ENCODE results near the gene C4orf54. TPM values are rescaled to one million over a fixed set of nuclear protein-coding genes. Genes with fewer than 3 reads are reported as not detected.

C4orf54 gene
- total and polyA plus RNA-seq, 2 of the 4 experiments (the other 2 are of a cell fraction): not detected

- Histone ChIP-seq H3K27ac (ENCODE audit: insufficient read depth, low read length) (no peak overlapping the region), H3K9ac (ENCODE audit: low read depth, low read length) (no peak overlapping the region), H3K18ac (ENCODE audit: low read depth, low read length) (no peak overlapping the region), H3K4me1 (ENCODE audit: control insufficient read depth, insufficient read depth, low read length) (no peaks in the 10 kb centered on the region), H3K9me1 (ENCODE audit: insufficient read depth, low read length) (no peaks in the 10 kb centered on the region), H3K36me3 (ENCODE audit: control insufficient read depth, insufficient read depth, low read length) (no peaks in the 10 kb centered on the region), H2BK20ac (ENCODE audit: low read depth, low read length) (no peak overlapping the region), H3K23ac (ENCODE audit: low read depth, low read length) (no peak overlapping the region), H2BK120ac (ENCODE audit: low read depth, low read length) (no peak overlapping the region), H4K91ac (ENCODE audit: insufficient read depth, low read depth, low read length) (no peak overlapping the region), H3K79me1 (ENCODE audit: low read depth in 1 of 2, low read length in 2 of 2) (no peaks in the 10 kb centered on the region), H3K4ac (ENCODE audit: low read depth, low read length) (no peak overlapping the region), H4K8ac (ENCODE audit: low read depth in 2 of 2, low read length in 2 of 2) (no peak overlapping the region), H3K14ac (replicated peaks; ENCODE audit: low read depth, low read length) (no peak overlapping the region), H3K9me3 (ENCODE audit: control insufficient read depth, insufficient read depth, low read length) (no peaks in the 10 kb centered on the region), H3K27me3 (ENCODE audit: control insufficient read depth, insufficient read depth, low read length) (no peaks in the 10 kb centered on the region), H3K56ac (ENCODE audit: extremely low read depth, insufficient read depth, low read length) (no peak overlapping the region), H2AK5ac (ENCODE audit: low read depth, low read length) (no peak overlapping the region), H2BK15ac (ENCODE audit: low read depth, low read length) (no peak overlapping the region), H2BK5ac (ENCODE audit: low read depth, low read length, poor library complexity, severe bottlenecking) (no peak overlapping the region), H2AFZ (replicated peaks; ENCODE audit: low read length, poor library complexity) (no peak overlapping the region), H3K4me3 (ENCODE audit: insufficient read depth, low read depth, low read length) (no peak overlapping the region), H4K5ac (ENCODE audit: low read depth, low read length) (no peak overlapping the region), H2AK9ac (replicated peaks; ENCODE audit: low read depth, low read length, poor library complexity) (no peak overlapping the region), H3K4me2 (ENCODE audit: low read depth, low read length) (no peak overlapping the region), H4K20me1 (ENCODE audit: insufficient read depth, low read length) (no peaks in the 10 kb centered on the region)
- DNase-seq (no peak), ATAC-seq (ENCODE audit: low read depth) (no peak)
- in situ Hi-C loops (cut with MboI; ENCODE audit: low sequenced_read_pairs): no loop called here
- WGBS, 2 experiments (ENCODE audit: extremely low coverage in 2 of 2, insufficient read length in 1 of 2): no CpG with 5 or more reads among the region's 5 CpGs
- intact Hi-C loops (cut with micrococcal nuclease): no loop called here
- TF ChIP-seq RFX5 (IDR thresholded peaks at IDR 0.05; ENCODE audit: low read depth, low read length): no peak
- TF ChIP-seq CHD1 (IDR thresholded peaks at IDR 0.05; ENCODE audit: low read depth, low read length): no peak
- no peak for TF ChIP-seq MAZ (IDR thresholded peaks at IDR 0.05; ENCODE audit: borderline replicate concordance, low read depth, low read length)
- TF ChIP-seq POLR2A (IDR thresholded peaks at IDR 0.05; ENCODE audit: low read depth, low read length): no peak
- TF ChIP-seq CEBPB (IDR thresholded peaks at IDR 0.05; ENCODE audit: low read depth, low read length): no peak
- TF ChIP-seq, protein P1, sequence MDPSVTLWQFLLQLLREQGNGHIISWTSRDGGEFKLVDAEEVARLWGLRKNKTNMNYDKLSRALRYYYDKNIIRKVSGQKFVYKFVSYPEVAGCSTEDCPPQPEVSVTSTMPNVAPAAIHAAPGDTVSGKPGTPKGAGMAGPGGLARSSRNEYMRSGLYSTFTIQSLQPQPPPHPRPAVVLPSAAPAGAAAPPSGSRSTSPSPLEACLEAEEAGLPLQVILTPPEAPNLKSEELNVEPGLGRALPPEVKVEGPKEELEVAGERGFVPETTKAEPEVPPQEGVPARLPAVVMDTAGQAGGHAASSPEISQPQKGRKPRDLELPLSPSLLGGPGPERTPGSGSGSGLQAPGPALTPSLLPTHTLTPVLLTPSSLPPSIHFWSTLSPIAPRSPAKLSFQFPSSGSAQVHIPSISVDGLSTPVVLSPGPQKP (IDR thresholded peaks at IDR 0.05; ENCODE audit: borderline replicate concordance, low read depth, low read length): no peak
- no peak for TF ChIP-seq BHLHE40 (IDR thresholded peaks at IDR 0.05; ENCODE audit: low read depth, low read length)
- TF ChIP-seq, protein P2, sequence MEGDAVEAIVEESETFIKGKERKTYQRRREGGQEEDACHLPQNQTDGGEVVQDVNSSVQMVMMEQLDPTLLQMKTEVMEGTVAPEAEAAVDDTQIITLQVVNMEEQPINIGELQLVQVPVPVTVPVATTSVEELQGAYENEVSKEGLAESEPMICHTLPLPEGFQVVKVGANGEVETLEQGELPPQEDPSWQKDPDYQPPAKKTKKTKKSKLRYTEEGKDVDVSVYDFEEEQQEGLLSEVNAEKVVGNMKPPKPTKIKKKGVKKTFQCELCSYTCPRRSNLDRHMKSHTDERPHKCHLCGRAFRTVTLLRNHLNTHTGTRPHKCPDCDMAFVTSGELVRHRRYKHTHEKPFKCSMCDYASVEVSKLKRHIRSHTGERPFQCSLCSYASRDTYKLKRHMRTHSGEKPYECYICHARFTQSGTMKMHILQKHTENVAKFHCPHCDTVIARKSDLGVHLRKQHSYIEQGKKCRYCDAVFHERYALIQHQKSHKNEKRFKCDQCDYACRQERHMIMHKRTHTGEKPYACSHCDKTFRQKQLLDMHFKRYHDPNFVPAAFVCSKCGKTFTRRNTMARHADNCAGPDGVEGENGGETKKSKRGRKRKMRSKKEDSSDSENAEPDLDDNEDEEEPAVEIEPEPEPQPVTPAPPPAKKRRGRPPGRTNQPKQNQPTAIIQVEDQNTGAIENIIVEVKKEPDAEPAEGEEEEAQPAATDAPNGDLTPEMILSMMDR (conservative IDR thresholded peaks at IDR 0.05; ENCODE audit: low read depth, low read length): no peak
- no peak for TF ChIP-seq USF2 (IDR thresholded peaks at IDR 0.05; ENCODE audit: low read depth, low read length)
- TF ChIP-seq SMC3 (IDR thresholded peaks at IDR 0.05; ENCODE audit: low read depth, low read length): no peak
- no peak for TF ChIP-seq RAD21 (IDR thresholded peaks at IDR 0.05; ENCODE audit: low read length)
- dilution Hi-C loops (cut with HindIII; ENCODE audit: low sequenced_read_pairs, unreplicated experiment): no loop called here
- no TSS peak for BruUV-seq (replicated peaks)
- ChIA-PET POLR2A (ENCODE audit: unreplicated experiment) (no interaction called here), CTCF (interaction anchor here (0.5 kb wide), 1 partner anchor 325 kb away, joined by 4 read pairs; no protein-coding TSS in a partner anchor)
These were observed 4.3 kb upstream of the C4orf54 start for GRCh38 chr4:99661907-99662306.

Data from IMR-90 (cell line).